SK-N-SH treated with all-trans-retinoic acid at 6 μM for 48 hours (cell line): ENCODE data around the gene TTBK1.

Source experiments
- ISL1 ChIP-seq: fragments of 250-450 bp; sonication (Bioruptor Pico); IDR thresholded peaks from 2 replicates; pipeline ENCODE4 v2.1.2; 2022; ENCODE audit warnings: mild to moderate bottlenecking, moderate library complexity
- TF ChIP-seq, protein P1 (sequence below): fragments of 250-450 bp; sonication (Bioruptor Pico); IDR thresholded peaks from 2 replicates; pipeline ENCODE4 v1.8.0; 2020; ENCODE audit warnings: mild to moderate bottlenecking, moderate library complexity, borderline replicate concordance

DNA sequence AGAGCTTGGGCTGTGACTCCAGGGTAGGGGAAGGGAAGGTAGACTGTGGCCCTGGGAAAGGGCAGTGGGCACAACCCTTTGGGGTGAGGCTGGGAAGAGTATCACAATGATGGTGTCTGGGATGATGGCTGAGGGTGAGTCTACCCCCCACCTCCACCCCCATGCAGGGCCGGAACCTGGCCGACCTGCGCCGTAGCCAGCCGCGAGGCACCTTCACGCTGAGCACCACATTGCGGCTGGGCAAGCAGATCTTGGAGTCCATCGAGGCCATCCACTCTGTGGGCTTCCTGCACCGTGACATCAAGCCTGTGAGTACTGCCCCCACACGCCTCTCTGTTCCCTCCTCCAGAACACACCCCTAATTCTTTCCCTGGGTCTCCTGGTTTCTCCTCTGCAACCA lies 10.1 kb downstream of the TTBK1 start:
- TF ChIP-seq, protein P1, sequence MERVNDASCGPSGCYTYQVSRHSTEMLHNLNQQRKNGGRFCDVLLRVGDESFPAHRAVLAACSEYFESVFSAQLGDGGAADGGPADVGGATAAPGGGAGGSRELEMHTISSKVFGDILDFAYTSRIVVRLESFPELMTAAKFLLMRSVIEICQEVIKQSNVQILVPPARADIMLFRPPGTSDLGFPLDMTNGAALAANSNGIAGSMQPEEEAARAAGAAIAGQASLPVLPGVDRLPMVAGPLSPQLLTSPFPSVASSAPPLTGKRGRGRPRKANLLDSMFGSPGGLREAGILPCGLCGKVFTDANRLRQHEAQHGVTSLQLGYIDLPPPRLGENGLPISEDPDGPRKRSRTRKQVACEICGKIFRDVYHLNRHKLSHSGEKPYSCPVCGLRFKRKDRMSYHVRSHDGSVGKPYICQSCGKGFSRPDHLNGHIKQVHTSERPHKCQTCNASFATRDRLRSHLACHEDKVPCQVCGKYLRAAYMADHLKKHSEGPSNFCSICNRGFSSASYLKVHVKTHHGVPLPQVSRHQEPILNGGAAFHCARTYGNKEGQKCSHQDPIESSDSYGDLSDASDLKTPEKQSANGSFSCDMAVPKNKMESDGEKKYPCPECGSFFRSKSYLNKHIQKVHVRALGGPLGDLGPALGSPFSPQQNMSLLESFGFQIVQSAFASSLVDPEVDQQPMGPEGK (CRISPR knock-in tag) = no peak
- no peak for TF ChIP-seq ISL1 (CRISPR knock-in tag)
